ENCODE measurements around the gene PGLYRP2. TPM values are rescaled to one million over a fixed set of nuclear protein-coding genes. Genes with fewer than 3 reads are reported as not detected.

PGLYRP2 gene
- total RNA-seq, 1 donor from 2014 or later: not detected

GRCh38 chr19:15424121-15424520 lies 55.2 kb downstream of the PGLYRP2 start:
- Mint-ChIP-seq H3K36me3 (ENCODE audit: unreplicated experiment) (peaks cover 32% of the 10 kb centered on the region), H3K9me3 (ENCODE audit: unreplicated experiment) (no peaks in the 10 kb centered on the region), H3K4me3 (ENCODE audit: unreplicated experiment) (no peak overlapping the region), H3K27ac (ENCODE audit: unreplicated experiment) (no peak overlapping the region), H3K4me1 (ENCODE audit: unreplicated experiment) (peaks cover 8% of the 10 kb centered on the region), H3K27me3 (ENCODE audit: unreplicated experiment) (no peaks in the 10 kb centered on the region)
- no peak for TF ChIP-seq CTCF (IDR thresholded peaks at IDR 0.05)
- no peak for DNase-seq (ENCODE audit: extremely low spot score, unreplicated experiment)

GRCh38 chr19:15423130-15423529 lies 56.2 kb downstream of the PGLYRP2 start:
- Mint-ChIP-seq H3K9me3 (ENCODE audit: unreplicated experiment) (no peaks in the 10 kb centered on the region), H3K4me1 (ENCODE audit: unreplicated experiment) (peaks cover 8% of the 10 kb centered on the region)

GRCh38 chr19:15422296-15423075 lies 56.8 kb downstream of the PGLYRP2 start:
- Mint-ChIP-seq H3K4me1 (ENCODE audit: unreplicated experiment) (peaks cover 14% of the 10 kb centered on the region), H3K9me3 (ENCODE audit: unreplicated experiment) (no peaks in the 10 kb centered on the region), H3K27me3 (ENCODE audit: unreplicated experiment) (no peaks in the 10 kb centered on the region), H3K27ac (ENCODE audit: unreplicated experiment) (no peak overlapping the region), H3K4me3 (ENCODE audit: unreplicated experiment) (no peak overlapping the region), H3K36me3 (ENCODE audit: unreplicated experiment) (peaks cover 32% of the 10 kb centered on the region)
- no peak for DNase-seq (ENCODE audit: extremely low spot score, unreplicated experiment)
- no peak for TF ChIP-seq CTCF (IDR thresholded peaks at IDR 0.05)

More at GRCh38 chr19:15423130-15423529, 56.2 kb downstream of the PGLYRP2 start:
- Mint-ChIP-seq H3K36me3 (ENCODE audit: unreplicated experiment) (peaks cover 32% of the 10 kb centered on the region), H3K27me3 (ENCODE audit: unreplicated experiment) (no peaks in the 10 kb centered on the region), H3K4me3 (ENCODE audit: unreplicated experiment) (no peak overlapping the region), H3K27ac (ENCODE audit: unreplicated experiment) (no peak overlapping the region)
- TF ChIP-seq CTCF (IDR thresholded peaks at IDR 0.05): no peak
- DNase-seq (ENCODE audit: extremely low spot score, unreplicated experiment): no peak

GRCh38 chr19:15421721-15422260 lies 57.5 kb downstream of the PGLYRP2 start:
- H3K4me3 Mint-ChIP-seq (ENCODE audit: unreplicated experiment): no peak overlapping the region
- peaks cover 21% of the 10 kb centered on the region for H3K4me1 Mint-ChIP-seq (ENCODE audit: unreplicated experiment)
- H3K27ac Mint-ChIP-seq (ENCODE audit: unreplicated experiment): no peak overlapping the region
- TF ChIP-seq CTCF (IDR thresholded peaks at IDR 0.05): no peak
- H3K27me3 Mint-ChIP-seq (ENCODE audit: unreplicated experiment): no peaks in the 10 kb centered on the region
- no peaks in the 10 kb centered on the region for H3K9me3 Mint-ChIP-seq (ENCODE audit: unreplicated experiment)
- peaks cover 25% of the 10 kb centered on the region for H3K36me3 Mint-ChIP-seq (ENCODE audit: unreplicated experiment)
- DNase-seq (ENCODE audit: extremely low spot score, unreplicated experiment): no peak

GRCh38 chr19:15421136-15421695 lies 58.1 kb downstream of the PGLYRP2 start:
- Mint-ChIP-seq H3K4me3 (ENCODE audit: unreplicated experiment) (no peak overlapping the region), H3K27ac (ENCODE audit: unreplicated experiment) (no peak overlapping the region), H3K9me3 (ENCODE audit: unreplicated experiment) (no peaks in the 10 kb centered on the region), H3K4me1 (ENCODE audit: unreplicated experiment) (peaks cover 27% of the 10 kb centered on the region), H3K27me3 (ENCODE audit: unreplicated experiment) (no peaks in the 10 kb centered on the region), H3K36me3 (ENCODE audit: unreplicated experiment) (peaks cover 21% of the 10 kb centered on the region)
- DNase-seq (ENCODE audit: extremely low spot score, unreplicated experiment): no peak
- no peak for TF ChIP-seq CTCF (IDR thresholded peaks at IDR 0.05)

All from osteocyte (in vitro differentiated cells).